NOMO-1 (cell line): ENCODE data around the gene KRTAP5-9.
"Not testable (repeated sequence)": the region's sequence is repeated elsewhere in the genome, so short reads cannot be mapped to it uniquely, and the experiment has no call there.

ENCODE experiments used
- DNase-seq, 2 experiments: peaks; one replicate each; lab custom pipeline; 2025; ENCODE audit not compliant: unreplicated experiment in 2 of 2; lab: John Stamatoyannopoulos, UW

KRTAP5-9 gene

DNA sequence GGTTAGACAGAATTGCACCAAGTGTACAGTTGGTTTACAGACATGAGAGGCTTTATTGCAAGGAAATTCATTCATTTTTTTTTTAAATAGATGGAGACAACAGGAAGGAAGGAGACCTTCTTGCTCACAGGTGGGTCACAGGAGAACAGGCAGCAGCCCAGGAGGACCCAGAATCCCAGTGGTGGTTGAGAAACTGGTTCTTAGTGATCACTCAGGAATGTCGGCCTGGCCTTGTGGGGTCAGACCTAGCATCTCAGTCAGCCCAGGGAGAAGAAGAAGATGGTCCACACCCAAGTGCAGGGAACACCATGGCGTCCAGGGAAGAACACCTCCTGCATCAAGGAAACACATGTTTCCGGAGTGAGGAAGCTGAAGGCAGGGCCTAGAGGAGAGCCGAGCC is 33.6 kb downstream of the KRTAP5-9 start:
- DNase-seq, result no peak

DNA sequence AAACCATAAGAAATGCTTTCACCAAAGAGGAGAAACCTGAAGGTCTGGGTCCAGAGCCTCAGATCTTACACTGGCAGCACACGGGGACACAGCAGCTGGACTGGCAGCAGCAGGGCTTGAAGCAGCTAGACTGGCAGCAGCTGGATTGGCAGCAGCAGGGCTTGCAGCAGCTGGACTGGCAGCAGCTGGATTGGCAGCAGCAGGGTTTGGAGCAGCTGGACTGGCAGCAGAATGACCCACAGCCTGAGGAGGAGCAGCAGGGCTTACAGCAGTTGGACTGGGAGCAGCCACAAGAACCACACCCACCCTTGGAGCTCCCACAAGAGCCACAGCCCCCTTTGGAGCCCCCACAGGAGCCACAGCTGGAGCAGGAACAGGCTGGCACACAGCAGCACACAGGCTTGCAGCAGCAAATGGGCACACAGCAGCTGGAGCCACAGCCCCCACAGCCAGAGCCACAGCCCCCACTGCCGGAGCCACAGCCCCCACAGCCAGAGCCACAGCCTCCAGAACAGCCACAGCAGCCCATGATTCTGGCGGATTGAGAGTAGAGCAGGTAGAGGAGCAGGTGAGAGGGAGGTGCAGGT is 34.2 kb downstream of the KRTAP5-9 start, which contains the start of gene KRTAP5-11:
TSS of gene KRTAP5-11 (minus strand) at position 567 of the 587 bp plus-strand sequence. CDS start at position 529, 38 bp downstream.
- no peak for DNase-seq

DNA sequence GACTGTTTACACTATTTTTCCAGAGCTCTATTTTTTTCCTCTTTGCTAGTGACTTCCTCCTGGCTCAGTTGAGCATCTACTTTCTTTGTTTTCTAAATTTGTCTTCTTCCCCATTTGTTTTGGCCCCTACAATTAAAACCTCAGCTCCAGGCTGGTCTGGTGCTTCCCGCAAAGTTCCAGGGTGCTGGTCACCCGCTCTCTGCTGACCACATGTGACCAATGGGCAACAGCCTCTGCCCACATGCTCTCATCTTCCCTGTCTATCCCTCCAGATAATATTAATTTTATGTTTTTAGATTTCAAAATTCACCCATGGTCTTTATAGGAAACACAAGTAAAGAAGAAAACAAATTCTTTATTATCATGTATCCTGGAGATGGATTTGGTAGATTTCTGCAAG is 34.7 kb downstream of the KRTAP5-9 start:
- not testable (repeated sequence) for DNase-seq

DNA sequence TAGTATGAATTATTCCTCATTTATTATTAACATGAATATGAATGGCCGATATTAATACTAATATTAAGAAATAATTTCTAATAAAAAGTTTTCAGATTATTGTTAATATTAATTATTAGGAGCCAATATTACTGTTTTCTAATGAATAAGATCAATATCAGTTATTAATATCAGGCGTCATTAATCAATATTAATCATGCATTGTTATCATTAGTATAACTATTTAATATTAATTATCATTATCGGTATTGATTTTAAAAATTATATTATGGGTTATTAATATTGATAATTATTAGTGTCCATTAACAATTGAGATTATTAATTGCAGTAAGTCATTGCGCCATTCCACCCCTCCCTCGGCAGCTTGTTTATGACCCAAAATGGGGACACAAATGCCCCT is 37.5 kb downstream of the KRTAP5-9 start:
- not testable (repeated sequence) for DNase-seq

DNA sequence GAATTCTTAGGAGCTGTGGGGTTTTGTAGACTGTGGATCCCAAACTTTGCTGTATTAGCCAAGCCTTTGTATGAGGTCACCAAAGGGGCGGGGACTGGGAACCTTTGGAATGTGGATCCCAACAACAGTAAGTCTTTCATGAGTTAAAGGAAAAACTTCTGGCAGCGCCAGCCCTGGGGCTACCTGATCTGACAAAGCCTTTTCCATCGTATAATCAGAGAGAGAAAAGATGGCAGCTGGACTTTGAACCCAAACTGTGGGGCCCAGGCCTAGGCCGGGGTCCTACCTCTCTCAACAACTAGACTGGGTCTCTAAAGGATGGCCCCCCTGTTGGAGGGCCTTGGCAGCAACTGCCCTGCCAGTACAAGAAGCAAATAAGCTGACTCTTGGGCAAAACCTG is 40.1 kb downstream of the KRTAP5-9 start:
- not testable (repeated sequence) for DNase-seq

DNA sequence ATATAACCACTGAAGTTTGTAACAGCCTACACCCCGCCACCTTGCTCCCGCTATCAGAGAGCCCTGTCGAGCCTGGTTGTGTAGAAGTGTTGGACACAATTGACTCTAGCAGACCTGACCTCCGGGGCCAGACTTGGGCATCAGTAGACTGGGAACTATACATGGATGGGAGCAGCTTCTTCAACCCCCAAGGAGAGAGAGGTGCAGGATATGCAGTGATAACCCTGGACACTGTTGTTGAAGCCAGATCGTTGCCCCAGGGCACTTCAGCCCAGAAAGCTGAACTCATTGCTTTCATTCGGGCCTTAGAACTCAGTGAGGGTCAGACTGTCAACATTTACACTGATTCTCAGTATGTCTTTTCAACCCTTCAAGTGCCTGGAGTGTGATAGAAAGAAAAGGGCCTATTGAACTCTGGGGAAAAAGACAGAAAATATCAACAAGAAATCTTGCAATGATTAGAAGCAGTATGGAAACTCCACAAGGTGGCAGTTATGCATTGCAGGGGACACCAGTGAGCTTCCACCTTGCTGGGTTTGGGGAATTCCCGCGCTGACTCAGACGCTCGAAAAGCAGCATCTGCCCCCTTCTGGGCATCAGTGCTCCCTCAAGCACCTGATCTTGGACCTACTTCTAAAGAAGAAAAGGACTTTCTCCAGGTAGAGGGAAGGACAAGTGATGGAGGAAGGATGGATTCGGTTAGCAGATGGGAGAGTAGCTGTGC is 40.8 kb downstream of the KRTAP5-9 start:
- DNase-seq, result not testable (repeated sequence)

DNA sequence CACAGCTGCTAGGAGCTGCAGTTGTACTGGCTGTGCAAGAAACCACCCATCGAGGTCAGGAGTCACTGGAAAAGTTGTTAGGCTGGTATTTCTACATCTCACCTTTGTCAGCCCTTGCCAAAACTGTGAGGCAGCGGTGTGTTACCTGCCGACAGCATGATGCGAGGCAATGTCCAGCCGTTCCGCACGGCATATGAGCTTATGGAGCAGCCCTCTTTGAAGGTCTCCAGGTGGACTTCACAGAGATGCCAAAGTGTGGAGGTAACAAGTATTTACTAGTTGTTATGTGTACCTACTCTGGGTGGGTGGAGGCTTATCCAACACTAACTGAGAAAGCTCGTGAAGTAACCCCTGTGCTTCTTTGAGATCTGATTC is 41.3 kb downstream of the KRTAP5-9 start:
- not testable (repeated sequence) for DNase-seq
